LoVo (cell line): ENCODE data around the gene DHDDS.
A peak's percentile ranks its signal among the peaks of the same experiment; 100 is the strongest.

Experiments
- DNase-seq: peaks from one replicate; pipeline ENCODE4 v3.0.0-alpha.2; 2016; ENCODE audit warnings: low spot score

The DHDDS gene

DNA sequence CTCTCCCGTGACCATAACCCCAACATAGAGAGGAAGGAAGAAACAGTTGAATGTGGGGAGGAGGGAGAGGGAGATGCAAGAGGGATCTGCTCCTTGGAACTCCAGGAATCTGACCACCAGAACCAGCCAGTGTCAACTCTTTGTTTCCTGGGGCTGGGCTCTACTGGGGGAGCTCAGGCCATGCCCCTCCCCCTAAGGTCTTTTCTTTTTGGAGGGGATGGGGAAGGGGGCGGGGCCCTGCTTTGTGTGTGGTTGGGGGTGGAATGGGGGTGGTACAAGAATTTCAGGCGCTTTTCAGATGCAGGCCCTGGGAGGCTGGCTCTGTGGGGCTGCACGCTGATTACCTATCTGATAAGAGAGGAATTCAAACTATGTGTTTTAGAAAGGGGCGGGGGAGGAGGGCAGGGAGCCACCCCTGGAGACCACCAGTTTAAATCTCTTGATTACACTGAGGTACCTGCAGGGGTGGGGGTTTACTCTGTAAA lies 13.2 kb upstream of the DHDDS start:
- no peak for DNase-seq

DNA sequence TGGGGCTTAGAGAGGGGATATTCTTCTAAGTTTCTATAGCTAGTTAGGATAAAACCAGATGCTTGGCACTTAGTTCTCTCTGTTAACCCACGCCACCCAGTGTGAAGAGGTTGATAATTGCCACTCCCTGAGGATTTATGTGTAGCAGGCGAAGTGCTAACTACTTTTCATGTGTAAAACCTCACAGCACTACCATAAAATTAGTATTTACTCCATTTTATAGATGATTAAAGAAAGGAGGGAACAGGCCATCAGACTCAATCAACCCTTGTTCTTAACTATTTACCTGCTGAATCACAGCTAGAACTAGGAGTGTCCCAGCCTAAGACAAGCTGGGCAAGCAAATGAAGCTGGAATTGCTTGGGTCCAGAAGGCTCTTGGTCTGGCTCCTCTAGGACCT lies 12.6 kb upstream of the DHDDS start:
- no peak for DNase-seq

DNA sequence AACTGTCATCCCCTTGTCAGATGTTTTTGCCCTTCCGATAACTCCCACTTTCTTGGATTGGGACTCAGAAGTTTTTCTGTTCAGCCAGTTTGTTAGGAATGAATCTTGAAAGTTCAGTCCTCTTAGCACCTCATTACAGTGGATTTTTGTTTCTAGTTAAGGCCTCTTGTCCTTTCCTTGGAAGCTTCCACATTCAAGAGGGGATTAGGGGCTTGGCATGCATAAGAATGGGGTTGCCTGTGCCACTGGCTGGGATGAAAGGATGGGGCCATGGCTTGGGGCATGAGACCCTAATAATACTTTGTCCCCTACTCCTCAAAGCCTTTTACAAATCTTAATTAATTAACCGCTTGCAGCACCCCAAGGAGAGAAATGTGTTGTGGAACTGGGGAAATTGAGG lies 2.4 kb upstream of the DHDDS start:
- DNase-seq: no peak

DNA sequence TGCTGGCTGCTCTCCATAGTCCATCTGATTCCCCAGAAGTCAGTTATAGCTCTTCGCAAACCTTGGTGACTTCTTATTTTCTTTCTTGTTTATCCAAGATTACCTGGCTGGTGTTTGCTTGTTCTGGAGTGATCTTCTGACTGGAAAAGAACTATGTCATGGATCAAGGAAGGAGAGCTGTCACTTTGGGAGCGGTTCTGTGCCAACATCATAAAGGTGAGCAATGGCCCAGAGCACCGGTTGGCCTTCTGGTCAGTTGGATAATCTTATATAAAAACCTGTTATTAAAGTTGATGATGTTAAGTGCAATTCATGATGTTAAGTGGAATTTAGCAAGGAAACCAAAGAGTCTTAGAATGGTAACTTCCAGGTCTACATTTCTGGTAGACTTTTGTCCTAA lies 672 bp downstream of the DHDDS start:
- DNase-seq: no peak

DNA sequence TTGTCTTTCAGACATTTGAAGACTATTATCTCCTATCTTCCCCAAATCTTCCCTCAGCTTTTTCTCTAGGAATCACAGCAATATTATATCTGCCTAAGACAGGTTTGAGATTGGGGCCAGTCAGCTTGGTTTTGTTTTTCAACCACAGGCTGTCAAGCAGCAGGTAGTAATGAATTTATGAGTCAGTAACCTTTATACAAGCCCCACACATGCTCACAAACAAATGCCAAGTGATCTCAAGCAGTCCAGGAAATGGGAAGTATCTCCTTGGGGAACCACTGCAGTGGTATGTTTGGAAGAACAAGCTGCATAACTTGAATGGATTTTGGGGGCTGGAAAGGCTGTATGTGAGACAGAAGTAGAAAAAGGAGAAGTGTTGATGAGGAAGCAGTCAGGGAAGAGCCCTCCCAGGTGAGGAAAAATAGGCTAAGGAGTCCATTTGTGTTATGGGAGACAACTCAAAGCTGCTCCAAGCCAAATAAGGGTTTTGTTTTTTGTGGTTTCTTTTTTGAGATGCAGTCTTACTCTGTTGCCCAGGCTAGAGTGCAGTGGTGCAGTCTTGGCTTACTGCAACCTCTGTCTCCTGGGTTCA lies 2.1 kb downstream of the DHDDS start:
- no peak for DNase-seq

DNA sequence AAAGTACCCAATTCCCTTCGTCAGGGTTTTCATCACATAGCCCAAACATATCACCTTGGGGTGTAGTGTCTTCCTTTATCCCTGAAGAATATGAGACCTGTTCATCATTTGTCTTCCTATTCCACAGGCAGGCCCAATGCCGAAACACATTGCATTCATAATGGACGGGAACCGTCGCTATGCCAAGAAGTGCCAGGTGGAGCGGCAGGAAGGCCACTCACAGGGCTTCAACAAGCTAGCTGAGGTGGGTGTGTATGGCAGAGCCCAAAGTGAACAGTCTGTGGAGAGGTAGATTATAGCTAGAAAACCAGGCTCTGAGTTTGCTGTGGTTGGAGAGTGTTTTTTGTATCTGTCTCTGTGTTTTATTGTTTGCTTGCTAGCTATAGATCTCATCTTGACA lies 5.9 kb downstream of the DHDDS start:
- DNase-seq: no peak

DNA sequence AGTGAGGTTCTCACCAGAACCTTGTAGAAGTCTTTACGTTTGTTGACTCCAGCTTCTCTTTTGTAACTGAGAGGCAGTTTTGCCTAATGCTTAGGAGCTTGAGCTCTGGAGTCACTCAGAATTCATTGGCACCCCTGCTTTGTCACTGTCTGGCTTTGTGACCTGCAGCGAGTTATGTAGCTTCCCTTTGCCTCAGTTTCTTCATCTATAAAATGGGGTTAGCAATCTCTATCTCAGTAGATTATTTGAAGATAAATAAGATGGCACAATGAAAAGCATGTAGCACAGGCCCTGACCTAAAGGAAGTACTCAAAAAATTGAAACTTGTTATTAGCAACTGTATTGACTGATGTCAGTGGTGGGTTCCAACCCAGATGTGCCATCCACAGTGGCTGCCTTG lies 8.1 kb downstream of the DHDDS start:
- no peak for DNase-seq

DNA sequence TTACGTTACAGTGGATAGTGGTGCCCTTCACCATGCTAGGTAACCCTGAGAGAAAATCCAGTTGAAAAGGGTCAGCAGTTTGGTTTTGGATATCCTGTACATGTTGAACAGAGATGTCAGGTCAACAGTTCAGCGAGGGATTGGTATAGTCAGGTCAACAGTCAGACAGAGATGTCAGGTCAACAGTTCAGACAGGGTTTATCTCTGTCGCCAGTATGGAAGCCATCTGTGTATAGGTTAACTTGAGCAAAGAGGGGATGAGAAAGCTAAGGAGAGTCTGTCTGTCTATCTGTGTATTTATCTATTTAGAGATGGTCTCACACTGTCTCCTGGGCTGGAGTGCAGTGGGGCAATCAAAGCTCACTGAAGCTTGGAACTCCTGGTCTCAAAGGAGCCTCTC lies 17.7 kb downstream of the DHDDS start:
- DNase-seq: no peak

DNA sequence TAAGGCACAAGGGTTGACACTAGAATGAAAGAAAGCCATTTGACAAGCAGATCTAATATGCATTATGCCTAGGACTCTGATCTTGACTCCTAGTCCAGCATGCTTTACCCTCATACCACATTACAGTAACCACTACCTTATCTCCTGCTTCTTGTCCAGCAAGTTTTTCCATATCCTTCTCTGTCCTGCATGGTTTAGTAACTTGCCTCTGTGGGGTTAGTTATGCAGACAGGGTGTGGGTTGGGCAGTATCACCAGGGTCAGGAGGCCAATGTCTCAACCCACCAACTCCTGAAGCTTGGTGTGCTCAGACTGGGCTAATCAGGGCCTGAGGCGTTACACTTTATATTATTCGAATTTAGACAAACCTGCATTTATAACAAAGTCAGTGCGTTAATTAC lies 18.8 kb downstream of the DHDDS start:
- DNase-seq: no peak

DNA sequence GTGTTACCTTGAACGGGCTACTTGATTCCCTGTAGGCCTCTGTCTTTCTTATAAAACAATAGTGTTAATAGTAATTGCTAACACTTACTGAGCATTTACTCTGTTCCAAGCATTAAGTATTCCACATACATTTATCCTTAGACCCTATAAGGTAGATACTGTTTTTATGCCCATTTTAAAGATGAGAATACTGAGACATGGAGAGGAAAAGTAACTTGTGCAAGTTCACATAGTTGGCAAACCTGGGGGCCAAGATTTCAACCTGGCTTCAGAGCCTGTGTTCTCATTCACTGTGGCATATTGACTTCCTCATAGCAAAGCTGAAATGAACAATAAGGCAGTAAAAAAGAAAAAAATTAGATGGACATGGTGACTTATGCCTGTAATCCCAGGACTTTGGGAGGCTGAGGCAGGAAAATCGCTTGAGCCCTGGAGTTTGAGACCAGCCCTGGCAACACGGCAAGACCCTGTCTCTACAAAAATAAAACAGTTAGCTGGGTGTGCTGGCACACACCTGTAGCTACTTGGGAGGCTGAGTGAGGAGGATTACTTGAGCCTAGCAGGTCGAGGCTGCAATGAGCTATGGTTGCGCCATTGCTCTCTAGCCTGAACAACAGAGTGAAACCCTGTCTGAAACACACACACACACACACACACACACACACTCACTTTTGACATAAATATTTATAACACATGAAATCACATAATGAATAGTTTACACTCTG lies 20.5 kb downstream of the DHDDS start:
- no peak for DNase-seq

DNA sequence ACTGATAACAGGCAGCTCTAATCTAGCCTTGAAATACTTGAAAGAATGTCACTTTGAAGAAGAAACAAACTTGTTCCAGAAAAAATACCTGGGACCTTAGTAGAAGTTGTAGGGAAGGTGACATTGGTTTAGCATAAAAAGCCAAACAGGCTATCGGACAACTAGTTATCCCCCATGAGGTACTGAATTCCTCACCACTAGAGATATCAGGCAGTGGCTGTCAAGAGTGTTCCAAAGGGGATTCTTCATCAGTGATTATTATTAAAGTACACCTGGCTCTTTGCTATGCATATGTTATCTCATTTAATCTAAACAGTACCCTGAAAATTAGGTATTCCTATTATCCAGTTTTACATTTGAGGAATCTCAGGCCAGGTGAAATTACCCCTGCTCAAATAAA lies 27.0 kb downstream of the DHDDS start:
- no peak for DNase-seq

DNA sequence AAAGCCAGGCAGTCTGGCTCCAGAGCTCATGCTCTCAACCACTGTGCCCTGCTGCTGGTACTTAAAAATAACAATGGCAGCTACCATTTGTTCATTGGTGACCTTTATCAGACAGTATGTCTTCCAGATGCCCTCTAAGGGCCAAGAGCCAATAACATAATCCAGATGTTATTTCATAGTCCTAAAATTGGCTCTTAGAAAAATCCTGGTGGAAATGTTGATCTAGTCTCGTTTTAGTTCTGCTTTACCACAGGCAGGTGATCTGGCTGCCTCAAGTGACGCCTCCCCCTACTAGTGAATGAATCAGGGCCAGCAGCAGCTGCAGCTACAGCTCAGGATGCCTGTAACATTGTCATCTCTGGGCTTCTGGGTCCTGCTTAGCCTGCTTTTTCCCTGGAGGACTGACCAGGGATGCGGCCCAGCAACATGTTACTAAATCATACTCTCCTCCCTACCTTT lies 27.5 kb downstream of the DHDDS start:
- no peak for DNase-seq

DNA sequence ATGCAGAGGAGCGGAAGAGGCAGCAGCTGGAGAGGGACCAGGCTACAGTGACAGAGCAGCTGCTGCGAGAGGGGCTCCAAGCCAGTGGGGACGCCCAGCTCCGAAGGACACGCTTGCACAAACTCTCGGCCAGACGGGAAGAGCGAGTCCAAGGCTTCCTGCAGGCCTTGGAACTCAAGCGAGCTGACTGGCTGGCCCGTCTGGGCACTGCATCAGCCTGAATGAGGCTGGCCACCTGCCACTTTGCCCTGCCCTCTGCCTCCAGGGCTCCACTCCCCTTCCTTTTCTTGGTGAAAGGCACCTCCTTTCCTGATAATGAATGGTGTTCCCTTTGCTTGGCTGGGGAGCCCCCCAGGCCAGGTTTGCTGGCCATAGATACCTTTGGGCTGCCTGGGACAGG lies 36.8 kb downstream of the DHDDS start:
- no peak for DNase-seq

DNA sequence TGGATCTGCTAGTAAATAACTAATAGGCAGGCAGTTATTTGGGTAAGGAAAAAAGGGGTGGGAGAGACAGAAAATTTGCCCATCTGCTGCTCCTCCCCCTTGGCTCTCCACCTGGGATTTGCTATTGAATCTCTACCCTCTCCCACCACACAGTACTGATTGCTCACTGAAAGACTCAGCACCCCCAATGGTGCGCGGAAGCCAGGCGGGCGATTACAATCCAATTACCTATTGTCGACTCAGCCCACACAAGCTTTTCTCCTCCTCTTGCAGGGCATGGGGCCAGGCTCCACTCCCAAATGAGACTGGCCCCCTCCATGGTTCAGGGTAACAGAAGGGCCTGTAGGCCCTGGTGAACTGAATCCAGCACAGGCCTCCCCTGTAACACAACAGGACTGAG lies 37.4 kb downstream of the DHDDS start:
- no peak for DNase-seq

DNA sequence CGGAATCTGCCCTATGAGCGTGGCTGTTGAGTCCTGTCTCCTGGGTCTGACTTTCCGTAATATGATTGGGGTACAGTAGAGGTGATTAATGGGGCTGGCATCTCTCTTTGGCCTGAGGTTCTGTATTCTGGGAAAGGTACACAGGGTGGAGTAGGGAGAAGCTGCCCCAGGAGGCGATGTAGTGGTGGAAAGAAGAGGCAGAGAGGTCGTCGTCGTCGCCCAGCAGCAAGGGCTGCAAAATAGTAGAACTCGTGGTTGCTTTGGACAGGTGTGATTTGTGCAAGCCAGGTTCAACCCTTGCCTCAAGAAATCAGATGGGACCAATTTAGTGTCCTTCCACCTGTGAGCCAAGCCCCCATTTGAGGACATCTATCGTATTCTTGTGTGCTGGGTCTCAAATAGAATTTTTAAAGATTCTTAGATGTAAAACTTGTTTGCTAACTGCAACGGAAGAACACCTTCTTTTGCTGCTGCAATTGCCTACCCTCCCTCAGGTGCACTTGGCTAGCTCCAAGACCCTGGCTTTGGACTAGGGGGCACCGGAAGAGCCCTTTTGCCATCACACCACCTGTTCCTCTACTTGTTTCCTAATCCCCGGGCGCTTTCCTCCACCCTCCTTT lies 38.9 kb downstream of the DHDDS start:
- no peak for DNase-seq

DNA sequence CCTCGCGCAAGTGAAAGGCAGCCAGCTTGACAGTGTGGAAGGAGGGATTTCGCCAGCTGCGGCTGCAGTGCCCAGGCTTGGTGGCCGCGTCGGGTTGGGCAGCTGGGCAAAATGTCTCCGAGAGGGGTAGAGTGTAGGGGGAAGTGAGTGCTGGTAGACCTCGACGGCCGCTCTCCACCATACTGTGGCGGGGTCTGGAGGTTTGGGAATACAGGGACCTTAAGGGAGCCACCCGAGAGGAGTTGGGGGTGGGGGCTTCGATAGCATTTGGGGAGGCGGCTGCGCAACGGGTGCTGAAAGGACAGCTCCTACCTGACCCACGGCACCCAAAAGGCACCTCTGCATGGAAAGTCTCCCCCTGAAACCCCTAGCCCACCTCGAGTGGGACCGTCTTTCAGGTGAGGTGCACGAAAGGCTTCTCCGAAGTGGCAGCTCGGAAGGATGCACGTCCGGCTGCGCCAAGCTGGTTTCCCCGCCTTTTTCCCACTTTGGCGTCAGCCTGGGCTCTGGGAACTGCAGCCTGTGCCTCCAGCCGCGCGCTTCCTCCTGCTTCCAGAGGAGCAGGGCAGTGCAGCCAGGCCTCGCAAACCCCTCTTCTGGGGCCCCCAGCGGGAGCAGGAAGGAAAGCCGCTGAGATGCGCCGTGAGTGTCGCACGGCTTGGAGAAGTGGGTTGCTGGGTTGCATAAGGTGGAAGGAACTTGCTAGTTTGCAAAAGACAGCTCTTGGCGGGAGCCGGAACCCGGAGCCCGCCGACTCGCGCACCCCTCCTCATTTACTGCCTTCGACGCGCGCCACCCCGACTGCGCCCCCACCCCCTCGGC lies 39.6 kb downstream of the DHDDS start:
- DNase-seq: peak; percentile 41

DNA sequence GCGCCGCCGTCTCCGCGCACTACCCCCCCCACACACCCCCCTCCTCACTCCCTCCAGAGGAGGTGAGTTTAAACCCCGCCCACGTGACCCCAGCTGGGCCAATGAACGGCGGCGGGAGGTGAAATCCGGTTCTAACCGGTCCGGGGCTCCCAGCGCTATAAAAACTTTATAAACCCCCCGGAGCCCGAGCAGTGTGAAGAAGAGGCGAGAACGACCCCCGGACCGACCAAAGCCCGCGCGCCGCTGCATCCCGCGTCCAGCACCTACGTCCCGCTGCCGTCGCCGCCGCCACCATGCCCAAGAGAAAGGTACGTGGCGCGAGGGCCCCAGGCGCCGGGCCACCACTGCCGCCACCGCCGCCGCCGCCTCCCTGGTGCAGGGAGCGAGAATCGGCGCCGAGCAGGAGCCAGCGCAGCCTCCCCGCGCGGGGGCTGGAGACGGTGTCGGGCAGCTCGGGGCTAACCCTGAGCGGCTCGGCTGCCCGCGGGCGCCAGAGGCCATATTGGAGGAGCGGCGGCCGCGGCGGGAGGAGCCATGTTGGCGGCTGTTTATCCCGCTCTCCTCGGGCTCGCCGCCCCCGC lies 40.3 kb downstream of the DHDDS start, which contains the start of gene HMGN2:
Gene HMGN2 (plus strand): TSS at position 121 of the 581 bp plus-strand sequence. CDS start 173 bp downstream, at position 294.
- DNase-seq: peak; percentile 75

DNA sequence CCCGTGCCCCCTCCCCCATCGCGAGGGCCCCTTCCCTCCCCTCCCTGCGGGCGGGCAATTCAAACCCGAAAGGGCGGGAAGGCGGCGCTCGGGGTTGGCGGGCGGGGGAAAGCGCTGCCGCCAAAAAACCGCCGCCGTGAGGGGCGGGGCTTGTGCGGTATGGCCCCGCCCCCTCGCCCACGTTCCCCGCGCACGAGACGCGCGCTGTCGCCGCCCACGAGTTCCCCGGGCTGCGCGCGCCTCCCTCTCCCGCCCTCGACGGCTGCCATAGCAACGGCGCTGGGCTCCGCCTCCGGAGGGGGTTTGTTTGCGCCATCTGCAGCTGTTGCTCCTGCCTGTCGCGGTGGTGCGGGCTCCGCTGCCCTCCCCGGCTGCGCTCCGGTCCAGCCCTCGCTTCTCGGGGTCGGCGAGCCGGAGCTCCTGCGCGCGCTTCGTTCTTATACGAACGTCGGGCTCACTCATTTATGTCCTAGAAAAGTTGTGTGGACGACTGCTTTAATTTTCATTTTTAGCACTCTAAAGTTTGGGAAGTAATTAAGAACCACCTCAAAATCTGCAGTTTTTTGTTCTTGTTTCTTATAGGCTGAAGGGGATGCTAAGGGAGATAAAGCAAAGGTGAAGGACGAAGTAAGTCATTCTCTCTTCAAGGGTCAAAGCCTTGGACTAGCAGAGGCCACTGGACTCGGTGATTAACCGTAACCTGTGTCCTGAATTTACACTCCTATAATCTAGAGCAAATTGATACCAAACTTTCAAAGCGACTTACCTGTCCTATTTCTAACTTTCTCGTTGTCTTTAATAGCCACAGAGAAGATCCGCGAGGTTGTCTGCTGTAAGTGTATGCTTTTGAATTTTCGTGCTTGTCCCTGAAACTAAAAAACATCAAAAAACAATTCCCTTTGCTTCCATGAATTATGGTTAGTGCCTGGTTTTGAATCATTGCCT lies 41.1 kb downstream of the DHDDS start:
- peak; percentile 93 for DNase-seq

DNA sequence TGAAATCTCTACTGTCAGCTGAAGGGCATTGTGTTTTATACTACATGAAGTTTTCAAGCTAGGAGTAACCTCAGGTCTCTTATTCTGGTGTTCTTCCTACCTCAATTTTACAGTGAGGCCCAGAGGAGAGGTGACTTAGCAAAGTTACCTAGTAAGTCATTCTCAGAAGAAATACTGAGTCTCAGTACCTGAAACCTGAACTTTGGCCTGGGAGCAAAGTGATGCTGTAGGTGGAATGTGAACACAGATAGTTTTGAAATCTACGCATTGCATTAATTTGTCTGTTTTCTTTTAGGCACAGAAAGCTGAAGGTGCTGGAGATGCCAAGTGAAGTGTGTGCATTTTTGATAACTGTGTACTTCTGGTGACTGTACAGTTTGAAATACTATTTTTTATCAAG lies 42.7 kb downstream of the DHDDS start:
- DNase-seq: no peak

DNA sequence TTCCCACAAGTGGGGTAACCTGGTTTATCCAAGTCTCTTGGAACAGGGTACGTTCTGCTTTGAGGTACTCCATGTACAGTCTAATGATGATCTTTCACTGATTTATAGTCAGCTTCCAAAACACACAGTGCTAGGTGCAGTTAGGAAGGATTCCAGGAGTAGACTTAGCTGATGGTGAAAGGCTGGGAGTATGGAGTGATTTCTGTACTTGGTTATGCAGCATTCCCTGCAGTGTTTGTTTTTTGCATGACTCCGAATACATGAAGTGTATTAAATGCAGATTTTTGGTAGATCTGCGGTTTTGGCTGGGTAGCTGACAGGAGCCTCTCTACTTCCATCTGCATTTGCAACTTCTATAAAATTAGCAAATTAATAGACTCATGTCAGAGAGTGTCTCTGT lies 43.9 kb downstream of the DHDDS start:
- DNase-seq: no peak

DNA sequence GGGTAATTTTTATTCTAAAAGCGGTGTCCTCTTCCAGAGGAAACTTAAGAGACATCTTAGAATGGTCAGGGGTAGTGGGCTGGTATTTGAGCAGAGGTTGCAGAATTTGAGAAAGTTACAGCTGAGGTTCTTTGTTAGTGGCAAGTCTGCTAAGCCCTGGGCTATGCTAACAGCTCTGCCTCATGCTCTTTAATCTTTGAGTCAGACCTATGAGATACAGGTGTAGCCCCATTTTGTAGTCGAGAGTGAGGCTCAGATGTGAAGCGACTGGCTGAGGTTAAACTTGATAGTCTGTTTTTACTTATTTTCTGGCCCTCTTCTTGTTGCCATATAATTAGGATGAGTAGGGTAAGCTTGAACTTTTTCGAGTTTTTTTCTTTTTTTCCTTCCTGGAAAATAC lies 44.8 kb downstream of the DHDDS start:
- DNase-seq: no peak
